Left ventricle myocardium superior (tissue), 1 donor: ENCODE data around the gene SULT6B1. TPM values are rescaled to one million over a fixed set of nuclear protein-coding genes. Genes with fewer than 3 reads are reported as not detected.
A peak's percentile ranks its signal among the peaks of the same experiment; 100 is the strongest.
"Not testable (repeated sequence)": the region's sequence is repeated elsewhere in the genome, so short reads cannot be mapped to it uniquely, and the experiment has no call there.

ENCODE experiments used
- ATAC-seq: fragments of 200-7000 bp; cut with Tn5 transposase; one replicate; pipeline ENCODE4 v1.9.1; 2020; ENCODE audit warnings: mild to moderate bottlenecking, moderate library complexity
- DNase-seq: peaks from one replicate; pipeline ENCODE4 v3.0.0-alpha.2; 2020
- intact Hi-C: fragments of 100-400 bp; cut with micrococcal nuclease; formaldehyde crosslinking; loops from one replicate; pipeline ENCODE4 v1.11.0; 2022
- total RNA-seq: library from RNA; stranded (reverse); fragmentation: NEBNext Ultra II Directional; extraction: Animal tissue kit (Norgen Biotek cat#: 25700); gene quantifications from one replicate; pipeline ENCODE4 v1.2.1, GENCODE V29; 2021
- donor health status: DM: no; HTN: yes; CAD: no; lungs with severe emphysema.

Gene SULT6B1
- total RNA-seq, 1 donor from 2014 or later, result not detected

- intact Hi-C loops, result no loop called here
- no peak for ATAC-seq
- DNase-seq, result no peak
Observed at GRCh38 chr2:37201208-37201607, 12.7 kb upstream of the SULT6B1 start.

- intact Hi-C loops, result no loop called here
- DNase-seq (no peak), ATAC-seq (no peak)
Observed at GRCh38 chr2:37198681-37199065, 10.2 kb upstream of the SULT6B1 start.

GRCh38 chr2:37196320-37197195 lies 8.1 kb upstream of the SULT6B1 start, which contains the start of gene CEBPZOS:
Gene CEBPZOS (plus strand): TSS chr2:37196496. CDS start chr2:37199705, 3,209 bp downstream.
- DNase-seq (peak; percentile 91), ATAC-seq (peak; percentile 94)
- intact Hi-C loops, result no loop called here

DNA sequence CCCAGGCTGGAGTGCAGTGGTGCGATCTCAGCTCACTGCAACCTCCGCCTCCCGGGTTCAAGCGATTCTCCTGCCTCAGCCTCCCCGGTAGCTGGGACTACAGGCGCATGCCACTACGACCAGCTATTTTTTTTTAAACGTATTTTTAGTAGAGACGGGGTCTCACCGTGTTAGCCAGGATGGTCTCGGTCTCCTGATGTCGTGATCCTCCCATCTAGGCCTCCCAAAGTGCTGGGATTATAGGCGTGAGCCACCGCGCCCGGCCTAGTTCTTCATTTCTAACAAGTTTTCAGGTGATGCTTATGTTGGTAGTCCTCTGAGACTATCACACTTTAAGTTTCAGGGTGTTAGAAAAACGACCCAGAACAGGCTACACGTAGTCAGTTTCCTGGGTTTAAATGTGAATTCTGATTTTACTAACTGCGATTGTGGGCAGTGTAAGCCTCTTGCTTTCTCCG lies 7.4 kb upstream of the SULT6B1 start:
- DNase-seq, intact Hi-C loops, ATAC-seq: not testable (repeated sequence)

- no peak for ATAC-seq
- no peak for DNase-seq
- intact Hi-C loops, result no loop called here
Observed at GRCh38 chr2:37192551-37192950, 4.1 kb upstream of the SULT6B1 start.

DNA sequence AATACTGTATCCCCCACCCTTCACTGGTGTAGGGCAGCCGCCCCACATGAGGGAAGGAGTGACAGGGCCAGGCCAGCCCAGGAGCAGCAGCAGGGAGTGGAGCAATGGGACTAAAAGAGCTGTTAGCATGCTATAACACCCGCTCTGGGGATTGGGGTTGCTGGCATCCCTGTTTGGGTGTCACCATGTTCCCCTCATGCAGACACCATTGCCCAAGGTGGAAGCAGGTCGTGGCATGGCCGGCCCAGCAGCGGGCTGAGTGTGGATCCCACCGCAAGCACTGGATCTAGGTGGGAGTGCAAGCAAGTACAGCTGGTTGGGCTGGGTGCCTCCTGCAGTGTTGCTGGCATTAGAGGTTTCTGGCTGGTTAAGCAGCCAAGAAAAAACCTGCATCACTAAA lies 3.3 kb upstream of the SULT6B1 start:
- DNase-seq, result no peak
- intact Hi-C loops, result no loop called here

GRCh38 chr2:37191253-37191652 lies 2.8 kb upstream of the SULT6B1 start:
- no peak for DNase-seq
- intact Hi-C loops, result no loop called here
- no peak for ATAC-seq

More for the DNA sequence above, 3.3 kb upstream of the SULT6B1 start:
- ATAC-seq, result no peak

- intact Hi-C loops, result no loop called here
- ATAC-seq (no peak), DNase-seq (no peak)
Observed at GRCh38 chr2:37190290-37190689, 1.8 kb upstream of the SULT6B1 start.

- DNase-seq, result no peak
- ATAC-seq, result no peak
- intact Hi-C loops, result no loop called here
Observed at GRCh38 chr2:37189452-37190153, 1.1 kb upstream of the SULT6B1 start.

DNA sequence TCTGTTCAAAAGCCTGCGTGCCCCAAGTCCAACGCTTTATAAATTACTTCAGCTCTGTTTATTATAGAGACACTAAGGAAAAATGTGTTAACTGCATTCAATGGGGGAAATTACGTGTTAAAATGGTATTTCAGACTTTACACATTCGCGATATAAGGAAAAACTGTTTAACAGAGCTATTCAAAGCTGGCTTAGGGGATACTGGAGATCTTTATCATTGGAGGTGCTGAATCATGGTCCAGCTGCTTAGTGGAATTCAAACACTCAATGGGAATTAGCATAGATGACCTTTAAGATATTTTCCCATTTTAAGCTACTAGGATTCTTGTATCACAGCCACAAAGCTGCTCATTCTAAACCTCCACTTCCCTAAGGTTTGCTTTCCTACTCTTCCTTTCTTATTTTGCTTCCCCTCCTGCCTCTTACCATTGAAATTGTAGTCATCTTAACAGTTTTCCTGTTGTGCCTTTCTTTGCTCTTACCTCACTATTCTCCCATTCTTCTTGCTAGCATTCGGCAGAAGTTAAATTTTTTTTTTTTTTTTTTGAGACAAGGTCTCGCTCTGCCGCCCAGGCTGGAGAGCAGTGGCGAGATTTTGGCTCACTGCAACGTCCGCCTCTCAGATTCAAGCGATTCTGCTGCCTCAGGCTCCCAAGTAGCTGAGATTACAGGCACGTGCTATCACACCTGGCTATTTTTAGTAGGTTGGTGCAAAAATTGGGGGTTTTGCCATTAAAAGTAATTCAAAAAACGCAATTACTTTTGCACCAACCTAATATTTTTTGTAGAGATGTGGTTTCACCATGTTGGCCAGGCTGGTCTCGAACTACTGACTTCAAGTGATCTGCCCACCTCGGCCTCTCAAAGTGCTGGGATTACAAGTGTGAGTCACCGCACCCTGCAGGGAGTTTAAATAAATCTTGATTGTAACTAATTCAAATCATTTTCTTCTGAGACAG lies 6.5 kb downstream of the SULT6B1 start:
- DNase-seq (no peak), ATAC-seq (no peak)
- intact Hi-C loops, result no loop called here

GRCh38 chr2:37180640-37181039 lies 7.8 kb downstream of the SULT6B1 start:
- ATAC-seq (no peak), DNase-seq (no peak)
- intact Hi-C loops, result no loop called here

DNA sequence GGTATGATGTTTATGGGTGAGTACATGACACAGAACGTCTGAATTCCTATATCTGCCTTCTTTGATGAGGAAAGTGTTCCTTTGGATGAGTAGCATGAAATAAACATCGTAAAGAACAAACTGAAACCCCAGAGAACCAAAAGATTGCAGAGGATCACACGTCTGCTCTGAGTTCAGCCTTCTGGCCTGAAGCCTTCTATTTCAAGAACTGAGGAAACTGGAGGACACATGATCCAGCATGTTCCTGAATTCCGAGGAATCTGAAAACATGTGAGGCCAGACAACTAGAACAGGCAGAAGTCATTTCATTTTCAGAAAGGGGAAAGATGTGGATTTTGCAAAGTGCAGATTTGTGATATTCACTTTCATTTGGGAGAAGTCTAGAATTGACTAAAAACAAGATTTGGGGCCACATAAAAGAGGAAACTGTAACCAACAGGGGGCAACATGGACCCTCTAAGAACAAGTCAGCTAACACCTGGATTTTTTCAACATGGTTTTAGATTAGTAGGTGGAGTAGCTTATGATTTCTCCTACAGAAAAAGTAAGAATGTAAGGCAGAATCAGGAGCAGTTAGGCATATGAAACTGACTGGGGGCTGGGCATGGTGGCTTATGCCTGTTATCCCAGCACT lies 8.3 kb downstream of the SULT6B1 start:
- ATAC-seq (no peak), DNase-seq (no peak)
- intact Hi-C loops, result no loop called here

GRCh38 chr2:37173741-37174140 lies 14.7 kb downstream of the SULT6B1 start:
- DNase-seq (no peak), ATAC-seq (no peak)
- intact Hi-C loops, result no loop called here

GRCh38 chr2:37171624-37171950 lies 16.9 kb downstream of the SULT6B1 start:
- no peak for DNase-seq
- ATAC-seq, result no peak
- intact Hi-C loops, result no loop called here

DNA sequence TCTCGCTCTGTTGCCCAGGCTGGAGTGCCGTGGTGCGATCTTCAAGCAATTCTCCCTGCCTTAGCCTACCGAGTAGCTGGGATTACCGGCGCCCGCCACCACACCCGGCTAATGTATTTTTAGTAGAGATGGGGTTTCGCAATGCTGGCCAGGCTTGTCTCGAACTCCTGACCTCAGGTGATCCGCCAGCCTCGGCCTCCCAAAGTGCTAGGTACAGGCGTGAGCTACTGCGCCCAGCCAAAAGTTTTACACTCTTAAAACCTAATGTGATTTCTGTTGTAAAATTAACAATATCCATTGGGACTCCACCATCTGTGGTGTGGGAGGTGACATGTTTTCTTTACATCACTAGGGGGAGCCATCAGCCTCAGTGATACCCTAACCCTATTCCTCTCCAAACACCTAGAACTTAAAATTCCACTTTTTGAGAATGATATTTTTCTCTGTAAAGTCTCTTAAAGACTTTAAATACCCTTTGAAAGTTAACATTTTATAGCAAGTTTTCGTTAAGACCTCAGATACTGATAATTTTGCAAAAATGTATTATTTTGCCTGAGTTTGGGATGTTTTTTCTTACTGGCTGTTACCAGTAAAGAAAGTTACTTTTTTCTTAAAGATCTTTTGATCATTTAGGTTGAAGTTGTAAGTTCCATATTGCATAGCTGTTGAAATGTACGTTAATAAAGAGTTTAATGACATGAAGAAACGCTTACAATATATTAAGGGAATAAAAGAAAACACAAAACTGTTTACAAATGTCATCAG lies 20.1 kb downstream of the SULT6B1 start:
- intact Hi-C loops, result no loop called here
- peak; percentile 56 for ATAC-seq
- no peak for DNase-seq

- no peak for ATAC-seq
- intact Hi-C loops, result no loop called here
Observed at GRCh38 chr2:37167636-37168180, 20.8 kb downstream of the SULT6B1 start.

GRCh38 chr2:37164757-37165156 lies 23.7 kb downstream of the SULT6B1 start:
- intact Hi-C loops, result no loop called here
- no peak for ATAC-seq
- no peak for DNase-seq

More at GRCh38 chr2:37167636-37168180, 20.8 kb downstream of the SULT6B1 start:
- DNase-seq, result no peak
